ENCODE results near the gene LAMC1.

DNA sequence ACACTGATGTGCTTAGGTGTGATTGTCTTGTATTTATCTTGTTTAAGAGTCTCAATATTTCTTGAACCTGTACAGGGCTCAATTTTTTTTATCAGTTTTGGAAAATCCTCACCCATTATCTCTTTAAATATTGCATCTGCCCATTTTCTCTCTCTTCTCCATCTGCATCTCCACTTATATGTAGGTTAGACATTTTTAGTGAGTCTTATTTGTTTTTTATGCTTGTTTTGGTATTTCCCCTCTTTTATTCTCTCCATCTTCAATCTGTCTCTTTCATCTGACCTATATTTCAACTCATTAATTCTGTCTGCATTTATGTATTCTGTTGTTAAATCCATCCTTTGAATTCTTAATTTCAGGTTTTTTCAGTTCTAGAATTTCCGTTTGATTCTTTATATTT is 37.3 kb upstream of the LAMC1 start:
- no peak for TF ChIP-seq POLR2A (IDR thresholded peaks at IDR 0.05; ENCODE audit: low read length)
- TF ChIP-seq GATA1 (IDR thresholded peaks at IDR 0.05; ENCODE audit: low read depth, low read length) = no peak

All from erythroblast (primary cell).